Hematopoietic multipotent progenitor cell treated with erythropoietin and hydrocortisone succinate and interleukin-3 and kit ligand, for 15 days (in vitro differentiated cells): ENCODE results near the gene JAKMIP2.

Experiments used
- DNase-seq: peaks from one replicate; pipeline ENCODE4 v3.0.0-alpha.2; 2015; ENCODE audit warnings: low spot score

Gene JAKMIP2

DNA sequence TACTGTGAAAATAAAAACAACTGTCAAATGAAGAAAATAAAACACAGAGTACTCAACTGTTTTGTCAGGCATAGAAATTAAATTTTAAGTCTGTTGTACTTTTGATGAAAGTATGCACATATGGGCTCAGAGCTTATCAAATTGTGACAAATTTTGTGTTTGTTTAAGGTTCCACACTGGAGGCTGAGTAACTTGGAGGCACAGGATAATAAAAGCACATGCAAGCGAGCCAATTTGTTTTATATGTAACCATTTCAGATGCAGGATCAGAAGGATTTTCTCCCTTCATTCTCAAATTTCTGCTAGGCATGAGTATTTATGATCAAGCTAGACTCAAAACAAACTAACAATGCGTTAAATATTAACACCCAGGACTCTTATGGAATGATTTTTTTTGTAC is 87.8 kb downstream of the JAKMIP2 start:
- DNase-seq = no peak

DNA sequence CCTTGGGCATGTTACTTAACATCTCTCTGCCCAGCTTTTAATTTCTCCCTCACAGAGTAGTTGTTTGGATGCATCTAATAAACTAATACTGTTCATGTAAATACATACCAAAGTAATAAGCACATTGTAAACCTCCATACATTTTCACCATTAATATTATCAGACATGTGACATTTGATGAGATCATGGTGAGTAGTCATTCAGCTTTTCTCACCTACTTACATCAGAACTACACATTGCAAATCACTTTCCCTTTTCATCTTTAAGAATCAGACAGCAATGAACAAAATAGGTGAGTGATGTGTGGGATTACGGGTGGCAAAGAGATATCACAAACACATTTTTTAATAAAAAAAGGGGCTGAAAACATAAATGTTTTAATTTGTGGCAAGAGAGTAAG is 89.3 kb downstream of the JAKMIP2 start:
- no peak for DNase-seq

- DNase-seq = no peak
Observed at GRCh38 chr5:147691130-147691529, 91.4 kb downstream of the JAKMIP2 start.

DNA sequence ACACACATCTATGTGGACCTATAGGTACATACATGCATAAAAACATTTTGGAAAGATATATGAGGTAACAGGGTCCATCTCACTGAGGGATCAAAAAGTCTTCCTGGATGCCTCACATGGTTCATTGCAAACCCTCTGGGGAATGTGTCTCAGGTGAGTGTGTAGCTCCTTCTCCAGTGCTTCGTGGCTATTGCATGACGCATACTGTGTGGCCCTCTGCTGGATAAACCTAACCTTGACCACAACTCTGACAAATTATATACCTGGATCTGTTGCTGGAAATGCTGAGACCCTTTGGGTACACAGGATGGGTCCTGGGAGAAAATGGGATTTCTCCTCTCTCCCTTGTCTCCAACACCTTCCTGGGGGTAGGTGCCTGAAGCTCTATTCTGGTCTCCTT is 91.9 kb downstream of the JAKMIP2 start:
- no peak for DNase-seq

GRCh38 chr5:147689426-147689825 is 93.1 kb downstream of the JAKMIP2 start:
- DNase-seq = no peak

DNA sequence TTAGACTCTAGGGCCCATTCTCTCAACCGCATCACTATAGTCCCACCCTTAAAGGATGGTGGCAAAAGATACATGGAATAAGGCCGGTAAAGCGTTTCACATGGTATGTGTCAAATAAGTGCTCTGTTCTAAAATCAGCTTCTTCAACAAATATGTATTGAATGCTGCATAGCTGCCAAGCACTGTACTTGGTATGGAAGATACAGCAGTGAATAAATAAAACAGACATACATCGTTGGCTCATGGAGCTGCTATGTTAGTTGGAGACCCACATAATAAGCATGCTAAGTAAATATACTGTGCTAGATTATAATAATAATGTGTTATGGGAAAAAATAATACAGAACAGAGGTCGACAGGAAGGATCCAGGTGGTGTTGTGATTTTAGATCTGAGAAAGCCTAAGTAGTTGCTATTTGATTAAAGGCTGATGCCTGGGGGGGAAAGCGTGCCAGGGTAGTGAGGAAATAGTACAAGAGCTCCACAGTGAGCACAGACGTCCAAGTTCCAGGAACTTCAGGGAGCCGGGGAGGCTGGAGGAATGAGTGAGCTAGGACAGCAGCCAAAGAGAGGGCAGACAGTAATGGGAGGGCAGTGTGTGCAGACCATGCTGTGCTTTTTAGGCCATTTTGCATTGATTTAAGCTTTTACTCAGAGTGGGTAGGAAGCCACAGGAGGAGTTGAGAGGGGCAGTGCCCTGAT is 93.7 kb downstream of the JAKMIP2 start:
- DNase-seq = no peak

DNA sequence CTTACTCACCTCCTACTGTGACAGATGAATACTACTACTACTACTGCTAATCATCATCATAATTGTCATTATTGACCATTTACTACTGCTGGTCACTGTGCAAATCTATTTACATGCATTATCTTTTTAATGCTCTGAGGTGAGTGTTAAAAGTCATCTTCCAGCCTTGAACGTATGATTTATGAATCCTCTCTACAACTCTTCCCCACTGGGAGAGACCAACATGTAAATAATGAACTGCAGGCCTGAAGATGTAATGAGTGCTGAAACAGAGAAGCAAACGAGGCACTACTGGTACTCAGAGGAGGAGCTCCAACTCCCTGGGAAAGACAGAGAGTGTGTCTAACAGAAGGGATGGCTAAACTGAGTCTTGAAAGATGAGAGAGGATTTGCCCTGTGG is 95.4 kb downstream of the JAKMIP2 start:
- DNase-seq = no peak

GRCh38 chr5:147686421-147686820 is 96.1 kb downstream of the JAKMIP2 start:
- no peak for DNase-seq

- no peak for DNase-seq
Observed at GRCh38 chr5:147685993-147686392, 96.5 kb downstream of the JAKMIP2 start.

DNA sequence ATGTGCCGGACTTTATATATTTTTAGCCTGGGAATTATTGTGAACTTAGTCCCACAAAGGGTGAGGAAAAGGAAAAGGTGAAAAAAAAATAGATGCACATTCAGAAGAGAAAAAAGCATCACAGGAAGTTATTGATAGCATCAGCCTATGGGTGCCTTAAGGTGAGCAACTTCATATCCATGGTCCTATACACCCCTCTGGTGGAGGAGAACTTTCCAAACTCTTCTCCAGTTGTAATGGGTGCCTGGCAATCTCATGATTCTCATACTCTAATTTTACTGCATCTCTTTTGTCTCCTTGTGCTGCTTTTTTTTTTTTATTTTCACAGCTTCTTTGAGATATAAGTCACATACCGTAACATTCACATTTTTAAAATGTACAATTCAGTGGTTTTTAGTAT is 107.4 kb downstream of the JAKMIP2 start:
- no peak for DNase-seq

DNA sequence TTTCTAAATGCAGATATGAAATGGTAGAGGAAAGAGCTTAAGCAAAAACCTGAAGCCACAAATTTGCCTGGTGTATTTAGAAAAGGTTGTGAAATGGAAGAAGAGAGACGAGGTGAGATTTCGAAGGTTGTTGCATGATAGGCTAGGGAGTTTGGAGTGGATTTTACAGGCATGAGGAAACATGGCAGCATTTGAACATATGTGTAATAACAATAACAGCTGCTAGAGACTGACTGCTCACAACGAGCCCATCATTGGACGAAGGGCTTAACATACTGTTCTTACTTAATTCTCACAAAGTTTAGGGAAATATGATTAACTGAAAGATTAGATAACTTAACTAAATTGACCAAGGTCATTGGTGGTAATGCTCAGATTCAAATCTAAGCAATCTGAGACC is 108.1 kb downstream of the JAKMIP2 start:
- no peak for DNase-seq

DNA sequence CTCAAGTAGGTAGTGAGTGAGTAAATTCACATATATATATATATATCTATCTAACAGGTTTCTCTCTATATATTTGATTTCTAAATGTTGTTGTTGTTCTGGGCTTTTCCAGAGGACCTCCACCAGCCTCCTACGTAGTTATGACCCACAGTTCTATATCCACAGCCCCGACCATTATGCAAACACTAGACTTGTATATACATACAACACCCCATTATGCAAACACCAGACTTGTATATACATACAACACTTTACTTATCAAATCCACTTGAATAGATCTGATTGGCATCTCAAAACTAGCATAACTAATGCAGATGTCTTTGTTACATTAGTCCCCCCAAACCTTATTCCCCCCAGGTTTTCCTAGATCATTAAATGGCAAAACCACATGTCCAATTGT is 108.7 kb downstream of the JAKMIP2 start:
- DNase-seq = no peak

DNA sequence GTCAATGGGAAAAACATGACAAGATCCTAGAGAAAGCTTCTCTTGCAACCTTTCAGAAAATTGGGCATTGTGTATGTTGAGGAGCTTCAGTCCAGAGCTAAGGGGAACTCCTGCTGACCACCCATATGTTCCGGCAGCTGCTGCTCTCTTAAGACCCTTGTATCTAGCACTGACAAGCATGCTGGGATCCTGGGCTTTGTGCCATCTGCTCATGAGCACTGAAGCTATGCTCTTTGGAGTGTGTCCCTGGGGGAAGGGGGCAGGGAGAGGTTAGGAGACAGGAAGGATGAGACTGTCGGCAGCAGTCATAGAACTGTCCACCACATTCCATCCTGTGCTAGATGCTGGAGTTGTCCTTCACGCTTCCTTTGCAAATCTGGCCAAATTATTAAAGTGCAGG is 109.3 kb downstream of the JAKMIP2 start:
- DNase-seq = no peak

DNA sequence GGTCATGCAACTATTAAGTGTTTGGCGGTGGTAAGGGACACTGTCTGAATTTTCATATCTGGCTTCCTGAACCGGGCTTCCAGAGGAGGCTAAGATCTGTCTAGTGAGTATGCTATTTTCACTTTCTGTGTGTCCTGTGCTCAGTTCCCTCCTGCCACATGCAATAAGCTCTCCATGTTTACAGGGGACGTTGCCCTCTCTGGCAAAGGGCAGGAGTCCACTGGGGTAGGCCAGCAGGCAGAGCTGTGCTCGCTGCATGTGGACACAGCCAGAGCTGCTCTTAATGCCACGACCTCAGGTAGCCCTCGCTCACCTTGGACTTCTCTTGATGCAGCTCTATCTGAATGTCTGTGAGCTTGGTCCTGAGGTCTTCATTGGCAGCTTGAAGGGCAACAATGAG is 111.2 kb downstream of the JAKMIP2 start:
- DNase-seq = no peak

DNA sequence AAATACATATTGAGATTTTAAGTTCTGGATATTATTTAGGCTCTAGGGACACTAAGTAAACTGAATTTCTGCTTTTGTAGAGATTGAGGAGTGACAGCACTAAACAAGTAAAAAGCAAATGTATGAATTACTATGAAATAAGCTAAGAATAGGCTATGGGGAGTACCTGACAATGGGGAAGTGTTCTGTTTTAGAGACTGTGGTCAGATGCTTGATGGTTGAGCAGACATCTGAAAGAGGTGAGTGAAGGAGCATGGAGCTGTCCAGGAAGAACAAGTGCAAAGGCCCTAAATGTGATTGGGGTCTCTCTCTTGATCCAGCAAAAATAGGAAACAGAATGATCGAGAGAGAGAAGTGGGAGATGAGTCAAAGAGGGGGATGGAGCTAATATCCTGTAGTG is 111.7 kb downstream of the JAKMIP2 start:
- no peak for DNase-seq

GRCh38 chr5:147669169-147669869 is 113.2 kb downstream of the JAKMIP2 start:
- DNase-seq = no peak

GRCh38 chr5:147668385-147668784 is 114.1 kb downstream of the JAKMIP2 start:
- no peak for DNase-seq

DNA sequence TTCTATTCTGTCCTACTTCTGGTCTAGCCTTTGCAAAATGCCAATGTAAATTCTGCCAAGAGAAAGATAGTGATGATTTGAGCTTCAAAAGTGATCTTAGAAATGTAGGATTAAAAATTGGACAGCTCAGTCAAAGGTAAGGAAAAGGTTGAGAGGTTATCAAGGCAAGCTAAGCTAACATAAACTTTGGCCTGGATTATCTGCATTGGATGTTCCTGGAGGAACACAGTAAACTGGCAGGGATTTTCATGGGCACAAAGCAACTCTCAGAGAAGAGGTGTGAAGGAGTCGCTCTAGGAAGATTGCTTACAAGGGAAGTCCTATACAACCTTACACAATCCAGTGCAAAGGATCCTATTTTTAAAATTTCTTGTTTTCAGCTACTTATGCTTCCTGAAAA is 115.2 kb downstream of the JAKMIP2 start:
- no peak for DNase-seq

- DNase-seq = no peak
Observed at GRCh38 chr5:147666419-147666818, 116.1 kb downstream of the JAKMIP2 start.

DNA sequence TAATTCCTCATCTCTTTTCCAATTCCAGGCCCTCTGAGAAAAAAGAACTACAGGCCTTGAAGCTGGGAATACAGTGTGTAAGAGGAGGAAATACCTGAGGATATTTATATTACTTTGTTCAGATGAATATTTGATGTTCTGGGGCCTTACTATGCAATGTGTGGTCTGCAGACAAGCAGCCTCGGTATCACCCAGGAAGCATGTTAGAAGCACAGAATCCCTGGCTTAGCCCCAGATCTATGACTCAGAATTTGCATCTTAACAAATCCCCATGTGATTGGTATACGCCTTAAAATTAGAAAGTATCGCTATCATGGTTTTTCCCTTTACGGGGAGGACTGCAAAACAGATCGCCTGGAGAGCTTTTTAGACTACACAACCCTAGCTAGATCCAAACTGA is 121.0 kb downstream of the JAKMIP2 start:
- DNase-seq = no peak

DNA sequence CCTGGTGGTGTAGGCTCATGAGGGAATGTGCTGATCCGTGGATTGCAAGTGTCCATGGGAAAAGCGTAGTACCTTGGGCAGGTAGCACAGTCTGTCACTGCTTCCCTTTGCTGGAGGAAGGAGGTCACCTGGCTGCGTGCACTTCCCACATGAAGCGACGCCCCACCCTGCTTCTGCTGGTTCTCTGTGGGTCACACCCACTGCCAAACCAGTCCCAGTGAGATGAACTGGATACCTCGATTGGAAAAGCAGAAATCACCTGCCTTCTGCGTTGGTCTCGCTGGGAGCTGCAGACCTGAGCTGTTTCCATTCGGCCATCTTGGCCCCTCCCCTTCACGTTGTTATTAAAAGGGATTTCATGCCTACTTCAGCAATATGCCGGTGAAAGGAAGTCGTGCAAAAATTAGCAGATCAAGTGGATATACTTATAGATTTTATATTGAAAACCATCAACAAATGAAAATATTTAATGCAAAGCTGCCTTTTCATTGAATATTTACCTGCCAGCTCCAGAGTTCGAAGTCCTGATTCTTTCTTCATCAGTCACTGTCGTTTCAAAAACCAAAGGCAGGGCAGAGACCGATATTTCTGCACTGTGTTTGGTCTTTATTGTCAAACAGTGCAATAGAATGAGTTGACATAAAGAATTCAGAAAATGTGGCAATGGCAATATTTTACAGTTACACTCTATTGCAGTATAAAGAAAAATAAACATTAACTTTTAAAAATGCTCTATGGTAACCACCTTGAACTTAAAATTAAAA is 123.2 kb downstream of the JAKMIP2 start:
- DNase-seq = no peak

DNA sequence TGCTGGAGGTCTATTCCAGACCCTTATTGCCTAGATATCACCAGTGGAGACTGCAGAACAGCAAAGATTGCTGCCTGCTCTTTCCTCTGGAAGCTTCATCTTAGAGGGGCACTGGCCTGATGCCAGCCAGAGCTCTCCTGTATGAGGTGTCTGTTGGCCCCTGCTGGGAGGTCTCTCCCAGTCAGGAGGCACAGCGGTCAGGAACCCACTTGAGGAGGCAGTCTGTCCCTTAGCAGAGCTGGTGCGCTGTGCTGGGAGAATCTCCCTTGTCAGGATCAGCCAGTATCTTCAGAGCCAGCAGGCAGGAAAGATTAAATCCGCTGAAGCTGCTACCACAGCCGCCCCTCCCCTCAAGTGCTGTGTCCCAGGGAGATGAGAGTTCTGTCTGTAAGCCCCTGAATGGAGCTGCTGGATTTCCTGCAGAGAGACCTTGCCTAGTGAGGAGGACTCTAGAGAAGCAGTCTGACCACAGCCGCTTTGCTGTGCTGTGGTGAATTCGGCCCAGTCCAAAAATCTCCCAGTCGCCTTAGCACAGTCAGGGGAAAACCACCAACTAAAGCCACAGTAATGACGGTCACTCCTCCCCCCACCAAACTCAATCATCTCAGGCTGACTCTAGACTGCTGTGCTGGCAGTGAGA is 124.1 kb downstream of the JAKMIP2 start:
- DNase-seq = no peak

DNA sequence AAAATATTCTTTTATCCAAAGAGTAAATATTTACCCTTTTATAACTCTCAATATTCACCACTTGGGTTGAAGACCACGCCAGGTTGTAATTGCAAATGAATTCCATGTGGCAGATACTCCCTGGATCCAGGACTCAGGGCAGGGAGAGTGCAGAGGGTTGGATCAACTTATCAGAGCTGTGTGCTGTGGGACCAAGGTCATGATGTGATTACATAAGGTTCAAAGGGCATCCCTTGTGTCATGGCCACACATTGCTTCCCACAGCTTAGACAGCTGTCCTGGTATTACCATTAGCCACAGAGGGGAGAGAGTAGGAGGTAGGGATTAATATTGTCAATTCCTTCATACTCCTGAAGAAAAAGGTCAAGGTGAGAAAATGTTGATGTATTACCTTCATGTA is 133.9 kb downstream of the JAKMIP2 start:
- no peak for DNase-seq
